OCI-LY7 (cell line): ENCODE measurements around the gene HSBP1L1. TPM values are rescaled to one million over a fixed set of nuclear protein-coding genes. Genes with fewer than 3 reads are reported as not detected.

Experiments
- BruUV-seq: library from RNA; stranded (reverse); fragments of 400-500 nt; replicated peaks from 2 replicates; lab custom pipeline; 2021; lab: Mats Ljungman, UMichigan
- CTCF ChIA-PET: fragments of 300-600 bp; sonication (Branson Sonifier 250); formaldehyde crosslinking; loops from one replicate; lab custom pipeline; 2022; ENCODE audit warnings: antibody characterized with exemption; ENCODE audit not compliant: unreplicated experiment; lab: Charles Lee
- POLR2A ChIA-PET: fragments of 300-600 bp; sonication (Branson Sonifier 250); formaldehyde crosslinking; loops from one replicate; lab custom pipeline; 2022; ENCODE audit warnings: antibody characterized with exemption; lab: Charles Lee
- DNase-seq: peaks from one replicate; pipeline ENCODE4 v3.0.0-alpha.2; 2015; ENCODE audit warnings: low spot score
- H2AFZ ChIP-seq: fragments of 200-600 bp; sonication (generic), shearing (Covaris generic); 2 replicates; pipeline ENCODE4 v1.6.1; 2014; ENCODE audit warnings: mild to moderate bottlenecking, antibody characterized with exemption, low read length, moderate library complexity
- H3K27ac ChIP-seq: fragments of 200-600 bp; sonication (generic); 2 replicates; pipeline ENCODE4 v1.5.1; 2014; ENCODE audit warnings: mixed run types, low read depth, mild to moderate bottlenecking, moderate library complexity, low read length, inconsistent platforms; ENCODE audit not compliant: poor library complexity, severe bottlenecking
- H3K36me3 ChIP-seq: fragments of 200-600 bp; sonication (generic); 2 replicates; pipeline ENCODE4 v1.6.1; 2014; ENCODE audit warnings: mild to moderate bottlenecking, antibody characterized with exemption, low read length, moderate library complexity, mixed read lengths; ENCODE audit not compliant: insufficient read depth
- H3K4me1 ChIP-seq: fragments of 200-600 bp; sonication (generic); 2 replicates; pipeline ENCODE4 v1.5.1; 2014; ENCODE audit warnings: mild to moderate bottlenecking, low read length; ENCODE audit not compliant: insufficient read depth, poor library complexity, severe bottlenecking
- H3K4me2 ChIP-seq: fragments of 200-600 bp; sonication (generic); 2 replicates; pipeline ENCODE4 v1.6.1; 2014; ENCODE audit warnings: mild to moderate bottlenecking, low read length
- H3K4me3 ChIP-seq: fragments of 200-600 bp; sonication (generic); 2 replicates; pipeline ENCODE4 v1.5.1; 2014; ENCODE audit warnings: mild to moderate bottlenecking, low read depth, low read length; ENCODE audit not compliant: poor library complexity, severe bottlenecking
- H3K79me2 ChIP-seq: fragments of 200-600 bp; sonication (generic); 2 replicates; pipeline ENCODE4 v1.6.1; 2016; ENCODE audit warnings: low read depth, mild to moderate bottlenecking, low read length, moderate library complexity, mixed read lengths; ENCODE audit not compliant: insufficient read depth
- H3K9me2 ChIP-seq: fragments of 200-600 bp; sonication (generic); 2 replicates; pipeline ENCODE4 v1.6.1; 2016; ENCODE audit warnings: mild to moderate bottlenecking, low read length, mixed read lengths; ENCODE audit not compliant: insufficient read depth
- H3K9me3 ChIP-seq: fragments of 200-600 bp; sonication (generic); 2 replicates; pipeline ENCODE4 v1.6.1; 2014; ENCODE audit warnings: mild to moderate bottlenecking, mixed run types, low read length, mixed read lengths
- H4K20me1 ChIP-seq: fragments of 200-600 bp; sonication (generic); 2 replicates; pipeline ENCODE4 v1.6.1; 2014; ENCODE audit warnings: mild to moderate bottlenecking, antibody characterized with exemption, low read length, moderate library complexity, mixed read lengths; ENCODE audit not compliant: insufficient read depth
- EZH2phosphoT487 ChIP-seq: fragments of 200-600 bp; sonication (generic); IDR thresholded peaks from 2 replicates; pipeline ENCODE4 v1.6.1; 2018; ENCODE audit warnings: low read depth, borderline replicate concordance, mild to moderate bottlenecking, mixed run types, antibody characterized with exemption, low read length, moderate library complexity, mixed read lengths
- intact Hi-C: fragments of 100-400 bp; cut with micrococcal nuclease; formaldehyde crosslinking; loops from one replicate; pipeline ENCODE4 v1.10.0; 2022; ENCODE audit not compliant: unreplicated experiment
- total RNA-seq, 2 experiments: library from RNA; depleted of rRNA in 1 of 2; stranded (reverse); fragments of >200 nt in 1 of 2; shearing (Covaris generic) in 1 of 2; gene quantifications; 2 replicates each; pipeline ENCODE4 v1.2.3, GENCODE V29; 2014 to 2022
- TF ChIP-seq, protein P1 (sequence below): fragments of 200-600 bp; sonication (generic); conservative IDR thresholded peaks from 2 replicates; pipeline ENCODE4 v1.5.1; 2014; ENCODE audit warnings: mild to moderate bottlenecking, antibody characterized with exemption, low read length, moderate library complexity, mixed read lengths

HSBP1L1 gene
- total RNA-seq, 2 experiments from 2014 or later: not detected

DNA sequence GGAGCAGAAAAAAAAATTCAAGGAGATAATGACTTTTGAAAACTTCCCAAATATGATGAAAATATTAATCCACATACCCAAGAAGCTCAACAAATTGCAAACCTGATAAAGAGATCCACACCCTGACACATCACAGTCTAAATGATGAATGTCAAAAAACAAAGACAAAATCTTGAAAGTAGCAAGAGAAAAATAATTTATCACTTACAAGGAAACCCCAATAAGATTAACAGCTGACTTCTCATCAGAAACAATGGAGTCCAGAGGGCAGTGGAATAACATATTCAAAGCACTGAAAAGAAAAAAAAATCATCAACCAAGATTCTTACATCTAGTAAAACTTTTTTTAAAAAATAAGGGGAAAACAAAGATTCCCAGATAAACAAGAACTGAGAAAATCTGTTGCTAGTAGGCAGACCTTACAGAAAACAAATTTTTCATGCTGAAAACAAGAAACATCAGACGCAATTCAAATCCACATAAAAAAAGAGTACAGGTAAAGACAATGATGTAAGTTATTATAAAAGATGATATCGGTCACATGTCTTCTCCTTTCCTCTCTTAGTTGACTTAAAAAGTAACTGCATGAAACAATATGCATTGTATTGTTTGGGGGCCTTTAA is 34.3 kb upstream of the HSBP1L1 start:
- no peak overlapping the region for H3K4me3 ChIP-seq
- POLR2A ChIA-PET: no interaction called here
- H3K27ac ChIP-seq: no peak overlapping the region
- H4K20me1 ChIP-seq: no peaks in the 10 kb centered on the region
- H3K9me3 ChIP-seq: peaks cover 24% of the 10 kb centered on the region; the same call in 1 of the 2 replicates
- TF ChIP-seq, protein P1, sequence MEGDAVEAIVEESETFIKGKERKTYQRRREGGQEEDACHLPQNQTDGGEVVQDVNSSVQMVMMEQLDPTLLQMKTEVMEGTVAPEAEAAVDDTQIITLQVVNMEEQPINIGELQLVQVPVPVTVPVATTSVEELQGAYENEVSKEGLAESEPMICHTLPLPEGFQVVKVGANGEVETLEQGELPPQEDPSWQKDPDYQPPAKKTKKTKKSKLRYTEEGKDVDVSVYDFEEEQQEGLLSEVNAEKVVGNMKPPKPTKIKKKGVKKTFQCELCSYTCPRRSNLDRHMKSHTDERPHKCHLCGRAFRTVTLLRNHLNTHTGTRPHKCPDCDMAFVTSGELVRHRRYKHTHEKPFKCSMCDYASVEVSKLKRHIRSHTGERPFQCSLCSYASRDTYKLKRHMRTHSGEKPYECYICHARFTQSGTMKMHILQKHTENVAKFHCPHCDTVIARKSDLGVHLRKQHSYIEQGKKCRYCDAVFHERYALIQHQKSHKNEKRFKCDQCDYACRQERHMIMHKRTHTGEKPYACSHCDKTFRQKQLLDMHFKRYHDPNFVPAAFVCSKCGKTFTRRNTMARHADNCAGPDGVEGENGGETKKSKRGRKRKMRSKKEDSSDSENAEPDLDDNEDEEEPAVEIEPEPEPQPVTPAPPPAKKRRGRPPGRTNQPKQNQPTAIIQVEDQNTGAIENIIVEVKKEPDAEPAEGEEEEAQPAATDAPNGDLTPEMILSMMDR: no peak
- TF ChIP-seq EZH2phosphoT487: no peak
- H3K9me2 ChIP-seq: no peaks in the 10 kb centered on the region
- H3K79me2 ChIP-seq: 0 out of 2 replicates have a peak, but pooled peaks cover 5% of the 10 kb centered on the region
- no peak overlapping the region for H2AFZ ChIP-seq
- CTCF ChIA-PET: no interaction called here
- no peak overlapping the region for H3K4me2 ChIP-seq
- no peak for DNase-seq
- no TSS peak for BruUV-seq
- intact Hi-C loops: no loop called here
- peaks cover 30% of the 10 kb centered on the region for H3K36me3 ChIP-seq
- H3K4me1 ChIP-seq: no peaks in the 10 kb centered on the region

DNA sequence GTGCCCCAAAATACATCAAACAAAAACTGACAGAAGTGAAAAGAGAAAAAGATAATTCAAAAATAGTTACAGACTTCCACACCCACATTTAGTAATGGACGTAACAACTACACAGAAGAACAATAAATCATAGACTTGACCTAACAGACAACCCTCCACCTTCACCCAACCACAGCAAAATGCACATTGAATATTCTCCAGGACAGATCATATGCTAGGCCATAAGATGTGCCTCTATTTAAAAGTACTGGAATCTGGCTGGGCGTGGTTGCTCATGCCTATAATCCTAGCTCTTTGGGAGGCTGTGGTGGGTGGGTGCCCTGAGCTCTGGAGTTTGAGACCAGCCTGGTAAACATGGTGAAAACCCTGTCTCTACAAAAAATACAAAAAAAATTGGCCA is 33.0 kb upstream of the HSBP1L1 start:
- BruUV-seq: no TSS peak
- peaks cover 40% of the 10 kb centered on the region for H3K36me3 ChIP-seq
- no peak for TF ChIP-seq EZH2phosphoT487
- no peak overlapping the region for H3K27ac ChIP-seq
- no peaks in the 10 kb centered on the region for H3K9me2 ChIP-seq
- no peak overlapping the region for H2AFZ ChIP-seq
- H3K79me2 ChIP-seq: 0 out of 2 replicates have a peak, but pooled peaks cover 5% of the 10 kb centered on the region
- CTCF ChIA-PET: no interaction called here
- H3K4me2 ChIP-seq: no peak overlapping the region
- H3K9me3 ChIP-seq: peaks cover 24% of the 10 kb centered on the region; the same call in 1 of the 2 replicates
- POLR2A ChIA-PET: no interaction called here
- no peak overlapping the region for H3K4me3 ChIP-seq
- intact Hi-C loops: no loop called here
- no peak for DNase-seq
- no peaks in the 10 kb centered on the region for H3K4me1 ChIP-seq
- H4K20me1 ChIP-seq: no peaks in the 10 kb centered on the region

DNA sequence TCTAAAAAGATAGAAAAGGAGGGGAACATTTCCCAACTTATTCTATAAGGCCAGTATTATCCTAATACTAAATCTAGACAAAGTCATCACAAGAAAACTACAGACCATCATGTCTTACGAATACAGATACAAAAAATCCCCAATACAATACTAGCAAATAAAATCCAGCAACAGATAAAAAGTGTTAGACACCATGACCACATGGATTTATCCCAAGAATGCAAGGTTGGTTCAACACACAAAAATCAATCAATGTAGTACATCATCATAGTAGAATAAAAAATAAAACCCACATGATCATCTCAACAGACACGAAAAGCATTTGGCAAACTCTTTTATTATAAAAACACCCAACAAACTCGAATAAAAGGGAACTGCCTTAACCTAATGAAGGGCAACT is 31.5 kb upstream of the HSBP1L1 start:
- Histone ChIP-seq H3K36me3 (peaks cover 40% of the 10 kb centered on the region), H2AFZ (no peak overlapping the region), H3K79me2 (0 out of 2 replicates have a peak, but pooled peaks cover 5% of the 10 kb centered on the region), H3K27ac (no peak overlapping the region), H3K4me2 (no peak overlapping the region), H4K20me1 (no peaks in the 10 kb centered on the region), H3K4me3 (no peak overlapping the region), H3K9me2 (no peaks in the 10 kb centered on the region), H3K4me1 (no peaks in the 10 kb centered on the region), H3K9me3 (peaks cover 24% of the 10 kb centered on the region; the same call in 1 of the 2 replicates)
- CTCF ChIA-PET: no interaction called here
- no TSS peak for BruUV-seq
- POLR2A ChIA-PET: no interaction called here
- TF ChIP-seq, protein P1: no peak
- TF ChIP-seq EZH2phosphoT487: no peak
- intact Hi-C loops: no loop called here
- DNase-seq: no peak
